NT2/D1 (cell line): Measurements from ENCODE around the gene PRODH2.

Source experiments
- DNase-seq: peaks from one replicate; pipeline ENCODE4 v3.0.0-alpha.2; 2011; ENCODE audit warnings: low read depth, low spot score
- H3K27me3 ChIP-seq: 2 replicates; pipeline ENCODE4 v1.6.0; 2011; ENCODE audit warnings: mild to moderate bottlenecking; ENCODE audit not compliant: insufficient read length, insufficient read depth
- H3K36me3 ChIP-seq: 2 replicates; pipeline ENCODE4 v1.6.1; 2011; ENCODE audit warnings: mild to moderate bottlenecking, low read length, mixed read lengths; ENCODE audit not compliant: insufficient read depth, insufficient read length
- H3K4me1 ChIP-seq: 2 replicates; pipeline ENCODE4 v1.5.1; 2011; ENCODE audit not compliant: insufficient read depth, insufficient read length
- H3K4me3 ChIP-seq: 2 replicates; pipeline ENCODE4 v1.5.1; 2011; ENCODE audit warnings: low read depth; ENCODE audit not compliant: insufficient read length
- H3K9ac ChIP-seq: 2 replicates; pipeline ENCODE4 v1.6.0; 2011; ENCODE audit warnings: low read depth; ENCODE audit not compliant: insufficient read length
- H3K9me3 ChIP-seq: 2 replicates; pipeline ENCODE4 v1.5.1; 2011; ENCODE audit warnings: mild to moderate bottlenecking, low read length; ENCODE audit not compliant: insufficient read depth
- SUZ12 ChIP-seq: IDR thresholded peaks from 2 replicates; pipeline ENCODE4 v1.6.1; 2011; ENCODE audit not compliant: insufficient read length, insufficient read depth; ENCODE audit errors: extremely low read depth
- YY1 ChIP-seq: IDR thresholded peaks from 2 replicates; pipeline ENCODE4 v1.6.1; 2011; ENCODE audit not compliant: insufficient read length, insufficient read depth
- ZNF274 ChIP-seq: IDR thresholded peaks from 2 replicates; pipeline ENCODE4 v1.6.1; 2011; ENCODE audit warnings: mild to moderate bottlenecking, low read depth, low read length

The PRODH2 gene

GRCh38 chr19:35790981-35791813, 21.4 kb downstream of the PRODH2 start:
- H3K9ac ChIP-seq, result no peak overlapping the region
- DNase-seq, result no peak

GRCh38 chr19:35789978-35790944, 22.4 kb downstream of the PRODH2 start:
- no peak for TF ChIP-seq YY1
- no peak for TF ChIP-seq SUZ12
- H3K36me3 ChIP-seq, result no peaks in the 10 kb centered on the region
- H3K4me3 ChIP-seq, result no peak overlapping the region
- H3K27me3 ChIP-seq, result no peaks in the 10 kb centered on the region
- no peak overlapping the region for H3K9ac ChIP-seq
- no peaks in the 10 kb centered on the region for H3K9me3 ChIP-seq
- DNase-seq, result no peak
- peaks cover 20% of the 10 kb centered on the region for H3K4me1 ChIP-seq

More at GRCh38 chr19:35790981-35791813, 21.4 kb downstream of the PRODH2 start:
- H3K9me3 ChIP-seq, result no peaks in the 10 kb centered on the region
- H3K4me1 ChIP-seq, result peaks cover 19% of the 10 kb centered on the region
- no peaks in the 10 kb centered on the region for H3K36me3 ChIP-seq
- H3K27me3 ChIP-seq, result no peaks in the 10 kb centered on the region
- no peak overlapping the region for H3K4me3 ChIP-seq
- no peak for TF ChIP-seq ZNF274
- no peak for TF ChIP-seq YY1
- no peak for TF ChIP-seq SUZ12

- no peaks in the 10 kb centered on the region for H3K27me3 ChIP-seq
- peaks cover 22% of the 10 kb centered on the region for H3K4me1 ChIP-seq
- H3K36me3 ChIP-seq, result no peaks in the 10 kb centered on the region
- no peaks in the 10 kb centered on the region for H3K9me3 ChIP-seq
- no peak overlapping the region for H3K9ac ChIP-seq
- TF ChIP-seq SUZ12 (no peak), ZNF274 (no peak), YY1 (no peak)
- DNase-seq, result no peak
- no peak overlapping the region for H3K4me3 ChIP-seq
Observed at GRCh38 chr19:35789195-35789977, 23.3 kb downstream of the PRODH2 start.

- Histone ChIP-seq H3K36me3 (no peaks in the 10 kb centered on the region), H3K27me3 (no peaks in the 10 kb centered on the region), H3K9ac (no peak overlapping the region), H3K9me3 (no peaks in the 10 kb centered on the region), H3K4me1 (peaks cover 24% of the 10 kb centered on the region), H3K4me3 (no peak overlapping the region)
- TF ChIP-seq ZNF274 (no peak), YY1 (no peak), SUZ12 (no peak)
- DNase-seq, result no peak
Observed at GRCh38 chr19:35788205-35788960, 24.3 kb downstream of the PRODH2 start.

GRCh38 chr19:35787227-35787799, 25.3 kb downstream of the PRODH2 start:
- Histone ChIP-seq H3K4me3 (no peak overlapping the region), H3K36me3 (no peaks in the 10 kb centered on the region), H3K9ac (no peak overlapping the region), H3K4me1 (peaks cover 24% of the 10 kb centered on the region), H3K27me3 (no peaks in the 10 kb centered on the region), H3K9me3 (no peaks in the 10 kb centered on the region)
- DNase-seq, result no peak
- no peak for TF ChIP-seq ZNF274
- no peak for TF ChIP-seq YY1
- TF ChIP-seq SUZ12, result no peak
